HEK293 (cell line): ENCODE data around the gene ABI3.

Source experiments
- ZNF121 ChIP-seq: fragments of 450-650 bp; formaldehyde crosslinking; IDR thresholded peaks from 2 replicates; pipeline ENCODE4 v1.5.1; 2016; ENCODE audit warnings: missing biosample characterization, missing genetic modification characterization
- ZNF514 ChIP-seq: fragments of 450-650 bp; formaldehyde crosslinking; IDR thresholded peaks from 2 replicates; pipeline ENCODE4 v1.5.1; 2016; ENCODE audit warnings: missing biosample characterization, missing genetic modification characterization
- ZNF677 ChIP-seq: fragments of 450-650 bp; IDR thresholded peaks from 2 replicates; pipeline ENCODE4 v1.5.0; 2018; ENCODE audit warnings: missing biosample characterization, mild to moderate bottlenecking, missing genetic modification characterization, moderate library complexity
- TF ChIP-seq, protein P1 (sequence below): fragments of 450-650 bp; formaldehyde crosslinking; IDR thresholded peaks from 2 replicates; pipeline ENCODE4 v1.5.1; 2016; ENCODE audit warnings: missing biosample characterization, missing genetic modification characterization
- TF ChIP-seq, protein P2 (sequence below): fragments of 450-650 bp; formaldehyde crosslinking; IDR thresholded peaks from 2 replicates; pipeline ENCODE4 v1.5.1; 2016; ENCODE audit warnings: missing biosample characterization, missing genetic modification characterization

DNA sequence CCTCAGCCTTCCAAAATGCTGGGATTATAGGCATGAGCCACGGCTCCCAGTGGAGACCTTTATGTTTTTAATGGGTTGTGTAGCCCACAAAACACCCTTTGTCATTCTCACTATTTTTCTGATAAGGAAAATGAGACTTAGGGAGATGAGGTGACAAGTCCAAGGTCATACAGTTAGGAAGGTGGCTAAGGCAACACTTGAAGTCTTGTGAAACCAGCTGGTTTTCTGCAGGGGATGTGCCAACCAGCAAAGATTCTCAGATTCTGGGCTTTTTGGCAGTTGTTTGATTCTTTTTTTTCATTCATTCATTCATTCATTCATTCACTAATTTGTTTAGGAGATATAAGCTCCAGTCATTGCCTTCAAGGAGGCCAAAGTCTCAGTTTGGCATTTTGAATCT lies 30.1 kb downstream of the ABI3 start:
- TF ChIP-seq, protein P1, sequence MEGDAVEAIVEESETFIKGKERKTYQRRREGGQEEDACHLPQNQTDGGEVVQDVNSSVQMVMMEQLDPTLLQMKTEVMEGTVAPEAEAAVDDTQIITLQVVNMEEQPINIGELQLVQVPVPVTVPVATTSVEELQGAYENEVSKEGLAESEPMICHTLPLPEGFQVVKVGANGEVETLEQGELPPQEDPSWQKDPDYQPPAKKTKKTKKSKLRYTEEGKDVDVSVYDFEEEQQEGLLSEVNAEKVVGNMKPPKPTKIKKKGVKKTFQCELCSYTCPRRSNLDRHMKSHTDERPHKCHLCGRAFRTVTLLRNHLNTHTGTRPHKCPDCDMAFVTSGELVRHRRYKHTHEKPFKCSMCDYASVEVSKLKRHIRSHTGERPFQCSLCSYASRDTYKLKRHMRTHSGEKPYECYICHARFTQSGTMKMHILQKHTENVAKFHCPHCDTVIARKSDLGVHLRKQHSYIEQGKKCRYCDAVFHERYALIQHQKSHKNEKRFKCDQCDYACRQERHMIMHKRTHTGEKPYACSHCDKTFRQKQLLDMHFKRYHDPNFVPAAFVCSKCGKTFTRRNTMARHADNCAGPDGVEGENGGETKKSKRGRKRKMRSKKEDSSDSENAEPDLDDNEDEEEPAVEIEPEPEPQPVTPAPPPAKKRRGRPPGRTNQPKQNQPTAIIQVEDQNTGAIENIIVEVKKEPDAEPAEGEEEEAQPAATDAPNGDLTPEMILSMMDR (tag by site-specific recombination): no peak
- no peak for TF ChIP-seq ZNF121
- no peak for TF ChIP-seq ZNF677 (tag by site-specific recombination)
- TF ChIP-seq, protein P2, sequence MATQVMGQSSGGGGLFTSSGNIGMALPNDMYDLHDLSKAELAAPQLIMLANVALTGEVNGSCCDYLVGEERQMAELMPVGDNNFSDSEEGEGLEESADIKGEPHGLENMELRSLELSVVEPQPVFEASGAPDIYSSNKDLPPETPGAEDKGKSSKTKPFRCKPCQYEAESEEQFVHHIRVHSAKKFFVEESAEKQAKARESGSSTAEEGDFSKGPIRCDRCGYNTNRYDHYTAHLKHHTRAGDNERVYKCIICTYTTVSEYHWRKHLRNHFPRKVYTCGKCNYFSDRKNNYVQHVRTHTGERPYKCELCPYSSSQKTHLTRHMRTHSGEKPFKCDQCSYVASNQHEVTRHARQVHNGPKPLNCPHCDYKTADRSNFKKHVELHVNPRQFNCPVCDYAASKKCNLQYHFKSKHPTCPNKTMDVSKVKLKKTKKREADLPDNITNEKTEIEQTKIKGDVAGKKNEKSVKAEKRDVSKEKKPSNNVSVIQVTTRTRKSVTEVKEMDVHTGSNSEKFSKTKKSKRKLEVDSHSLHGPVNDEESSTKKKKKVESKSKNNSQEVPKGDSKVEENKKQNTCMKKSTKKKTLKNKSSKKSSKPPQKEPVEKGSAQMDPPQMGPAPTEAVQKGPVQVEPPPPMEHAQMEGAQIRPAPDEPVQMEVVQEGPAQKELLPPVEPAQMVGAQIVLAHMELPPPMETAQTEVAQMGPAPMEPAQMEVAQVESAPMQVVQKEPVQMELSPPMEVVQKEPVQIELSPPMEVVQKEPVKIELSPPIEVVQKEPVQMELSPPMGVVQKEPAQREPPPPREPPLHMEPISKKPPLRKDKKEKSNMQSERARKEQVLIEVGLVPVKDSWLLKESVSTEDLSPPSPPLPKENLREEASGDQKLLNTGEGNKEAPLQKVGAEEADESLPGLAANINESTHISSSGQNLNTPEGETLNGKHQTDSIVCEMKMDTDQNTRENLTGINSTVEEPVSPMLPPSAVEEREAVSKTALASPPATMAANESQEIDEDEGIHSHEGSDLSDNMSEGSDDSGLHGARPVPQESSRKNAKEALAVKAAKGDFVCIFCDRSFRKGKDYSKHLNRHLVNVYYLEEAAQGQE: no peak
- no peak for TF ChIP-seq ZNF514 (tag by site-specific recombination)
